GM18499 (cell line): Measurements from ENCODE around the gene GNPTG.
"Not testable (repeated sequence)": the region's sequence is repeated elsewhere in the genome, so short reads cannot be mapped to it uniquely, and the experiment has no call there.

Experiments used
- ATAC-seq: cut with Tn5 transposase; IDR thresholded peaks from one replicate; pipeline ENCODE4 v1.9.1; 2021; ENCODE audit warnings: moderate number of reproducible peaks; ENCODE audit not compliant: insufficient read depth, unreplicated experiment

GNPTG gene

DNA sequence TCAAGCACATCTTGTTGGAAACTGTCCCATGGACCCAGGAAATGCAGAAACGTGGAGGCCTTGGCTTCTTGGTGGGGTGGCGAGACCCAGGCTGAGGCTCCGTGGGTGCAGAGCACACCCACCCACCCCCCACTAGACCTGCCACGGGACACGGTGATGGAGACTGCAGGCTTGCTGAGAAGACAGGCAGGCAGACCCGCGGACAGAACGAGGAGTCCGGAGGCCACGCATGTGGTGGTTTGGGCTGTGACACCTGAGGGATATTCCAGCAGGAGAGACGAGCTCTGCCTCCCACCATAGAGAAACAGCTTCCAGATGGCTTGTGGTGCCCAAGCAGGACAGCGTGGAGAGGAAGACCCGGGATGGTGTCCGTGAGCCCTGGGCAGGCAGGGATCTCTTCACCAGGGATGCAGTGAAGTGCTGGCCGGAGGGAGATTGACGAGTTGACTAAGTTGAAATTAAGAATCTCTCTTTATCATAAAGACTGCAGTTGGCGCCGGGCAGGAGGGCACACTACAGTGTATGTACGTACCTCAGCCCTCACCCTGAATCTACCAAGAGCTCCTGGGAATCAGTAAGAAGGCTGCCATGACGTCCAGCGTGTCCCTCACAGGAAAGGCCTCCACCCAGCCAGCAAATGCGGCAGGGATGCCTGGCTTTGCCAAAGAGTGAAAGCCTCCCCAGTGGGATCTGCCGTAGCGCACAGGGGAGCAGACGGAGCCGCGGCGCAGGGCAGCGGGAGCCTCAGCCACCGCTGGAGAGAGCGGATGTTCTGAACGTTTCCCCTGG is 34.1 kb upstream of the GNPTG start:
- ATAC-seq, result no peak

DNA sequence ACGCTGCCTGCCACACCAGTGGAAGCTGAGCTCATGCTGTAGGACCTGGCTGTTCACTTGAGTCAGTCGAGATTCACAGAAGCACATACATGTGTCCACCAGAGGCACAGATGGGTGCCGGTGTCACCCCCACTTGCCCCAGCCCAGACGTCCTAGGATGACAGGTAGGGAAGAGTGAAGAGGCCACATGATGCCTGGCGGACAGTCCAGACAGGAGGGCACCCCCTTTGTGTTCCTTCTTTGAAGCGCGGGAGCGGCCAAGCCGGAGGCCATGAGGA is 33.5 kb upstream of the GNPTG start:
- ATAC-seq, result no peak

DNA sequence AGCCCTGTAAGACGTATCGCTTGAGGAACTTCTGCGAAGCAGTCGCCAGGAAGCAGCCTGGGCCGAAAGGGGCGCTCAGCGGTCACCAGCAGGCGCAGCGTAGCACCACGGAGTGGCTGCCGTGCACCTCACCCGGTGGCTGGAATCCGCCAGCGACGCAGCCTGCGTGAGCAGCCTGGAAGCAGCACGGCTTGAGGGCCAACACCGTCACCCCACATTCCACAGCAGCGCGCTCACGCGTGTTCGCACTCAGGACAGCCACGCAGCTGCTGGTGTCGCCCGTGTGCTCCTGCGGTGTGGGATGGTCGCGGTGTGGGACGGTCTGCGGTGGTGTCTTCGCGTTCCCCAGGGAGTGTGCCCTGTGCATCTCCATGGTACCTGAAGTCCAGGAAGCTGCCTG is 32.7 kb upstream of the GNPTG start:
- no peak for ATAC-seq

DNA sequence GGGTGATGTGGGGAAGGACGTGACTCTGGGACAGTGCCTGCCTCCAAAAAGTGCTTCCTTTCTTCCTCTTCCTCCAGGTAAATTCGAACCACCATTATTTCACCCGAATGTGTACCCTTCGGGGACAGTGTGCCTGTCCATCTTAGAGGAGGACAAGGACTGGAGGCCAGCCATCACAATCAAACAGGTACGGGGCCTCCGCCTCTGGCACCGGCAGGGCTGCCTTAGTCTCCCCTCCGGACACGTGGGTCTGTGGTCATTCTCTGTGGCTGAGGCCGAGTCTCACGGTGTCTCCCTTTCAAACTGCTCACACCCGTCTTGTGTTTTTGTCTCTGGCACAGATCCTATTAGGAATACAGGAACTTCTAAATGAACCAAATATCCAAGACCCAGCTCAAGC is 31.6 kb upstream of the GNPTG start:
- ATAC-seq, result no peak

GRCh38 chr16:1320658-1321240 is 31.0 kb upstream of the GNPTG start:
- ATAC-seq, result no peak

- ATAC-seq, result no peak
Observed at GRCh38 chr16:1322407-1322806, 29.3 kb upstream of the GNPTG start.

DNA sequence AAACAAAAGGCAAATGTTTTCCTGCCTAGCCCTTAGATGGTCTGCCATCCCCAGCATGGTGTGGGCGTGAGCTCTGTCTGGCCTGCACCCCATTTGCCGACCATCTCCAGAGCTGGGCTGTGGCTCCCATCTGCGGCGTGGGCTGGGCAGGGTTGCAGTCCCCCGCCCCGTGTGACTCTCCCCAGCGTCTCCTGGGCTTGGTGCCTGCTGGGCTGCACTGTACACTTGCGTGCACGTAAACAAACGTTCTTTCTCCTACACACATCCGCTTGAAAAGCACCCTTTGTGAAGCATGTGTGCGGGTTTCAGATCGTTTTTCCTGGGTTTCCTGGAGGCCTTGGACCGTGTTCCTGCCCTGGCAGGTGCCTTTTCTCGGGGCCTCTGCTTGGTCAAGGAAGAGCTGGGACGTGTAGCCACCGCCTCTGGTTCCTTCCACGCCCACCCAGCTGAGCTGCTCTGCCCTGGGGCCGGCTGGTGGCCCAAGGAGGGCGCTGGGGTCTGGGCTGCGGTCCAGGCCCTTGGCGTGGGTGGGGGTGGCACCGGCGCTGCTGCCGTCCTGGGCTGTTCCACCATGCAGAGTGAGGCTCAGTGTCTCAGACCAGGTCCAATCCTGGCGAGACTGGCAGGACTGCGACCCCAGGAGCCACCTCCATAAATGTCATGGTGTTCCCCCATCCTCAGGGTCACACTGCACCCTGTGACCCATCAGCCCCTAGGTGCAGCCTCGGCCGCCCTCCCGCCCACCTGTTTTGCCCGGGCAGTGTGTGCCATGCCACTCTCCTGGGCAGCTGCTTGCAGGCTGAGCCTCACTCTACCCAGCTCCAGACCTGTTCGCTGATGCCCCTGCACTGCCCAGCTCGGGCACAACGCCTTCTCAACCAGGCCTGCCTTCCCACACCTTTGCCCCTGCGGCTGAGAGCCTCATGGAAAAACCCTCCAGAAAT is 28.2 kb upstream of the GNPTG start:
- ATAC-seq, result no peak

DNA sequence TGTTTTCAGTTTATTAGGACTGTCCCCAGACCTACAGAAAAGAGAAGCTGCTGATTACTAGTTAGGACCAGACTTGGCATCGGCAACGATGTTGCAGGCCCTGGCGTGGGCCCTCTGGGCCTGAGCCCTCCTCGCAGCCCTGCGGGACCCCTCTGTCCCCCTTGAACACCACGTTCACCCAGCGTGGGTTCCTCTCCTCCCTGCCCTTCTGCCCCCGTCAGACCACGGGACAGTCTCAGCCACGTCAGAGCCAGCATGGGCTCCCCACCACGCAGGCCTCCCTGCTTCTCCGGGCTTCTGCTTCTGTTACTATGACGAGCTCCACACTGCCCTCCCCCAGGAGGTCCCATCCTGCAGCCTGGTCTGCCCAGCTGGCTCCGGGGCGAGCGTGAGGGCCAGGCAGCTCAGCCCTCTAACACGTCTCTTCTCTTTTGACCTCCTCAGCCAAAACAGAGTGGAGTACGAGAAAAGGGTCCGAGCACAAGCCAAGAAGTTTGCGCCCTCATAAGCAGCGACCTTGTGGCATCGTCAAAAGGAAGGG is 27.4 kb upstream of the GNPTG start:
- no peak for ATAC-seq

DNA sequence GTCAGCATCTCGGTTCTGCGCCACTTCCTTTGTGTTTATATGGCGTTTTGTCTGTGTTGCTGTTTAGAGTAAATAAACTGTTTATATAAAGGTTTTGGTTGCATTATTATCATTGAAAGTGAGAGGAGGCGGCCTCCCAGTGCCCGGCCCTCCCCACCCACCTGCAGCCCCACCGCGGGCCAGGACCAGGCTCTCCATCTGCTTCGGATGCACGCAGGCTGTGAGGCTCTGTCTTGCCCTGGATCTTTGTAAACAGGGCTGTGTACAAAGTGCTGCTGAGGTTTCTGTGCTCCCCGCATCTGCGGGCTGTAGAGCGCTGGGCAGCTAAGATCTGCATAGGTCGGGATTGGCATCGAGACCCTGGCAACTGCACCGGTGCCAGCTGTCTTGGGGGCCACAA is 26.5 kb upstream of the GNPTG start:
- ATAC-seq, result no peak

GRCh38 chr16:1325673-1326371 is 25.9 kb upstream of the GNPTG start:
- no peak for ATAC-seq

GRCh38 chr16:1326391-1326790 is 25.3 kb upstream of the GNPTG start:
- ATAC-seq, result no peak

- no peak for ATAC-seq
Observed at GRCh38 chr16:1326946-1327618, 24.6 kb upstream of the GNPTG start.

- no peak for ATAC-seq
Observed at GRCh38 chr16:1327619-1327947, 24.1 kb upstream of the GNPTG start.

DNA sequence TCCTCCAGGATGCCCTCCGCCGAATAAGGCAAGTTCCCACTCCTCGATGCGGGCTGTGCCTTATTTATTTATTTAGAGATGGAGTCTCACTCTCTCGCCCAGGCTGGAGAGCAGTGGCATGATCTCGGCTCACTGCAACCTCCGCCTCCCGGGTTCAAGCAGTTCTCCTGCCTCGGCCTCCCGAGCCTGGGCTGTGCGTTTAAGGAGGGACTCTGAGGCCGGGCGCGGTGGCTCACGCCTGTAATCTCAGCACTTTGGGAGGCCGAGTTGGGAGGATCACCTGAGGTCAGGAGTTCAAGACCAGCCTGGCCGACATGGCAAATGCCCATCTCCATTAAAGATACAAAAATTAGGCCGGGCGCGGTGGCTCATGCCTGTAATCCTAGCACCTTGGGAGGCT is 23.6 kb upstream of the GNPTG start:
- ATAC-seq, result not testable (repeated sequence)

- ATAC-seq, result not testable (repeated sequence)
Observed at GRCh38 chr16:1328961-1329360, 22.8 kb upstream of the GNPTG start.

DNA sequence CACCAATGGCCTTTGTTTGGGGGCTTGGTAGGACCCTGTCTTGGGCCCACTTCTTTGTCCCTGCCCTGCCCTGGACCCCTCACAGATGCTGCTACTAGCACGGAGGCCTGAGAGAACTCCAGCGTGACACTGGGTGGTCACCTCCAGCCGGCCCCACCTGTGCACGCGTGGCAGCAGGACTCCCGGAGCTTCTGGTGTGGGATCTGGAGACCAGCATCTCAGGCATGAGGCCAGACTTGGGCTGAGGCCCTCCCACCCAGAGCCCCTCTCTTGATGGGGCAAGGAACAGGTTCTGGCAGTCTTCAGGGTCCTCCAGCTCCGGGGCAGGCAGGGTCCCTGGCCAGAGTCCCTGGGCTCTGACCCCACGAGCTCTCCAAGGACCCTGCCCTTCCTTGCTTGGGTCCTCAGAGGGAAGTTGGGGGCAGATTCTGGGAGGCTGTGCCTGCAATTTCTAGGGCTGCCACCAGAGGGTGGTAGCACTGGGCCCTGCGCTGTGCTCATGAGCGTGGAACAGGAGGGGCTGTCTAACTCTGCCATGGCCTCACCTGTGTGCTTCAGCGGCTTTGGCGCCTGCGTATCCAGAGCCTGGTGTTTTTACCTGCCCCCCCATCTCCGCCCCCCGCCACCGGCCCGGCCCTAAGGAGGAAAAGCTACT is 21.3 kb upstream of the GNPTG start:
- ATAC-seq, result no peak

DNA sequence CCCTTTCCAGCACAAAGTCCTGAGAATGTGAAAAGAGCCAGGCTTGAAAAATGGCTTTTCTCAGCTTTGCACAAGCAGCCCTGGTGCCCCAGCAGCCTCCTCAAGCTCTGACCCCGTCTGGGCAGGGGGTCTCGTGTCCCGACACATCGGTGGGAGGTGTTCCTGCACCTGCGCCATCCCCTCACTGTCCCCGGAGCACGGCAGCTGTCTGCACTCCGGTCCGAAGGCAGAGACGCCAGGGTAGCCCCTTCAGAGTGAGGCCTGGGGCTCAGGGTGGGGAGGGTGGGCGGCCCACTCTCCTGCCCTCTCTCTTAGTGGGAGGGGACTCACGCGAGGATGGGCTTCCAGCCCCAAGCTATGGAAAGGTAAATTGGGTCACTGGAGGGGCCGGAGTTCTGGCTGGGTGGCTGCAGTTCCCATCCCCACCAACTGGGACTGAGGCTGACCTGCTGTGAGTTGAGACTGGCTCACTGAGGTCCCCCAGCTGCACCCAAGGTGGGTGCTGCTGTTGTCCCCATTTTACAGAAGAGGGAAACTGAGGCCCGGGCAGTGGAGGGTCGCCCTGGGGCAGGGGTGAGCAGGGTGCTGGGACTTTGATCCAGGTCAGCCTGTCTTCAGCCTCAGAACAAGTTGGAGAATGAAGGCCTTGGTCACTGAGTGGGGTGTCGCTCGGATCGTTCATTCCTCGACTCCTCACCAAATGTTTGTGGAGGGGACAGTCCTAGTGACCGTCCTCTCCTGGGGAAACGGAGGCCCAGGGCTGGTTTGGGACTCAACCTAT is 20.6 kb upstream of the GNPTG start:
- ATAC-seq, result no peak

DNA sequence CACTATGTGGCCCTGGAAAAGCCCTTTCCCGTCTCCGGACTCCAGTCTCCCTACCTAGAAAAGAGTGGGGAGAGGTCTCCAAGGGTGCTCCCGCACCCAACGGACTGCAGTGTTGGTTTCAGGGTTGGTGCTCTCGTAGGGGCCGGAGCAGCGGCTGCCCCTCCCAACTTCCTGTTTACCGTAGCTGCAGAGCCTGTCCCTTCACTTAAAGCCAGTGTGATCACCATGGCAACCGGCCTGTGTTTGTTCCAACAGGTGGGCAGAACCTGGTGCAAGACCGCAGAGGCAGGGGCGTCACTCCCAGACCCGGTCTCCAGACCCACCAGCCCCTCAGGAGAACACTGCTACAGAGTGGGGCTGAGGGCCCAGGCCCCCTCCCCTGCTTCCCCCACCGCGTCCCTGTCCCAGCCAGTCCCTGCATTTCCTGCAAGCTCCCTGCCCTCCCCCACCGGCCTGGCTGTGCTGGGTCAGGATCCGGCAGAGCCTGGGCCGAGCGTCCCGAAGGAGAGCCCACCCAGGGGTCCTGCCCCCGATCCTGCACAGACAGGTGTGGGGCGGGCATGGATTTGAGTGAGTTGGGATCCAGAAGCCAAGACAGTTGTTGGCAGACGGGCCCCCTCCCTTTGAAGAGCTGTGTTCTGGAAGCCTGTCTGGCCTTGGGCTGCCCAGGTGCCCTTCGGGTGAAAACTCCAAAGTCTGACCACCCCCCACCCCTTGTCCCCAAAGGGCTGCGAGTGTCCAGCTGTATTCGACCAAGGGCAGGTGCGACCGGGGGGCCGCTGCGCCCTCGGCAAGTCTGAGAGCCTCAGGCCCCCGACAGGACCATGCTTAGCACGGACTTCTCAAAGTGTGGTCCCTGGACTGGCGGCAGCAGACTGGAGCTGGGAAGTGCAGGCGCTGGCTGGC is 19.8 kb upstream of the GNPTG start:
- ATAC-seq, result no peak
